Measurements from ENCODE around the gene FAM98A.

The FAM98A gene

GRCh38 chr2:33634261-33634910 is 35.3 kb upstream of the FAM98A start:
- H3K36me3 ChIP-seq (ENCODE audit: insufficient read depth) = no peaks in the 10 kb centered on the region
- no peak overlapping the region for H3K27ac ChIP-seq
- no peak overlapping the region for H2AFZ ChIP-seq (ENCODE audit: low read depth)
- H4K20me1 ChIP-seq (ENCODE audit: insufficient read depth) = no peaks in the 10 kb centered on the region
- no peaks in the 10 kb centered on the region for H3K27me3 ChIP-seq (ENCODE audit: insufficient read depth, low read depth)
- no peak overlapping the region for H3K4me2 ChIP-seq
- H3K4me3 ChIP-seq (IDR thresholded peaks at IDR 0.05; ENCODE audit: insufficient read depth, low read depth, low read length) = no peak overlapping the region
- TF ChIP-seq CTCF (conservative IDR thresholded peaks at IDR 0.05; ENCODE audit: low read depth, low read length) = no peak
- no peak overlapping the region for H3K9ac ChIP-seq
- H3K4me1 ChIP-seq (ENCODE audit: low read depth, poor library complexity, severe bottlenecking) = no peaks in the 10 kb centered on the region
- H3K79me2 ChIP-seq (ENCODE audit: insufficient read depth, low read depth) = no peaks in the 10 kb centered on the region

GRCh38 chr2:33633315-33633714 is 34.2 kb upstream of the FAM98A start:
- Histone ChIP-seq H2AFZ (ENCODE audit: low read depth) (no peak overlapping the region), H3K9ac (no peak overlapping the region), H3K27ac (no peak overlapping the region), H3K4me3 (IDR thresholded peaks at IDR 0.05; ENCODE audit: insufficient read depth, low read depth, low read length) (no peak overlapping the region), H3K27me3 (ENCODE audit: insufficient read depth, low read depth) (no peaks in the 10 kb centered on the region), H3K4me2 (no peak overlapping the region), H3K79me2 (ENCODE audit: insufficient read depth, low read depth) (no peaks in the 10 kb centered on the region), H3K4me1 (ENCODE audit: low read depth, poor library complexity, severe bottlenecking) (no peaks in the 10 kb centered on the region), H4K20me1 (ENCODE audit: insufficient read depth) (no peaks in the 10 kb centered on the region), H3K36me3 (ENCODE audit: insufficient read depth) (no peaks in the 10 kb centered on the region)
- no peak for TF ChIP-seq CTCF (conservative IDR thresholded peaks at IDR 0.05; ENCODE audit: low read depth, low read length)

- no peaks in the 10 kb centered on the region for H3K79me2 ChIP-seq (ENCODE audit: insufficient read depth, low read depth)
- H3K36me3 ChIP-seq (ENCODE audit: insufficient read depth) = no peaks in the 10 kb centered on the region
- no peak overlapping the region for H2AFZ ChIP-seq (ENCODE audit: low read depth)
- no peak overlapping the region for H3K4me3 ChIP-seq (IDR thresholded peaks at IDR 0.05; ENCODE audit: insufficient read depth, low read depth, low read length)
- H3K4me2 ChIP-seq = no peak overlapping the region
- no peaks in the 10 kb centered on the region for H3K27me3 ChIP-seq (ENCODE audit: insufficient read depth, low read depth)
- H3K9ac ChIP-seq = no peak overlapping the region
- no peak for TF ChIP-seq CTCF (conservative IDR thresholded peaks at IDR 0.05; ENCODE audit: low read depth, low read length)
- H4K20me1 ChIP-seq (ENCODE audit: insufficient read depth) = no peaks in the 10 kb centered on the region
- no peak overlapping the region for H3K27ac ChIP-seq
- no peaks in the 10 kb centered on the region for H3K4me1 ChIP-seq (ENCODE audit: low read depth, poor library complexity, severe bottlenecking)
Measured at GRCh38 chr2:33632831-33633230, 33.7 kb upstream of the FAM98A start.

GRCh38 chr2:33628031-33628827 is 29.1 kb upstream of the FAM98A start:
- no peak overlapping the region for H3K9ac ChIP-seq
- H3K36me3 ChIP-seq (ENCODE audit: insufficient read depth) = no peaks in the 10 kb centered on the region
- H3K4me2 ChIP-seq = no peak overlapping the region
- H3K27me3 ChIP-seq (ENCODE audit: insufficient read depth, low read depth) = no peaks in the 10 kb centered on the region
- TF ChIP-seq CTCF (conservative IDR thresholded peaks at IDR 0.05; ENCODE audit: low read depth, low read length) = no peak
- H4K20me1 ChIP-seq (ENCODE audit: insufficient read depth) = no peaks in the 10 kb centered on the region
- no peaks in the 10 kb centered on the region for H3K4me1 ChIP-seq (ENCODE audit: low read depth, poor library complexity, severe bottlenecking)
- no peak overlapping the region for H2AFZ ChIP-seq (ENCODE audit: low read depth)
- no peak overlapping the region for H3K4me3 ChIP-seq (IDR thresholded peaks at IDR 0.05; ENCODE audit: insufficient read depth, low read depth, low read length)
- H3K27ac ChIP-seq = no peak overlapping the region
- no peaks in the 10 kb centered on the region for H3K79me2 ChIP-seq (ENCODE audit: insufficient read depth, low read depth)
